Measurements from ENCODE around the gene SLAMF1. TPM values are rescaled to one million over a fixed set of nuclear protein-coding genes. Genes with fewer than 3 reads are reported as not detected.

The SLAMF1 gene
- total RNA-seq, 1 donor from 2014 or later, result 0.83 TPM

GRCh38 chr1:160625321-160625720 lies 21.5 kb downstream of the SLAMF1 start:
- no peak for DNase-seq (ENCODE audit: low spot score)

GRCh38 chr1:160624464-160624863 lies 22.4 kb downstream of the SLAMF1 start:
- DNase-seq (ENCODE audit: low spot score), result no peak

DNA sequence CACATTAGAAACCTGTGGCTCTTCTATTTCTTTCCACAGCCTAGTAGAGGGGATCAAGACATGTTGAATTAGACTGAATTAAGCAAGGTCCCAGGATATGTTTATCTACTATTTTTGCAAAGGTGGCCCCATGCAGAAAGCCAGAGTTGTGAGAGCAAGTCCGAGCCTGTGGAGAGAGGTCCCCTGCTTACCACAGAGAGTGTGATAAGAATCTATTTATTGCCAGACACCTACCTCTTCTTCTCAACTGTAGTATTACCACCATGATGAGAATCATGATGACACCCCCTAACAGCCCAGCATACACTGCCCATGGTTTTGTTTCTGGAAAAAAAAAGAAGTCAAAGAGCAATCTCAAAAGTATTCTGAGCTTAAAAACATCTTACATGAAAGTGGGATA lies 23.0 kb downstream of the SLAMF1 start:
- no peak for DNase-seq (ENCODE audit: low spot score)

DNA sequence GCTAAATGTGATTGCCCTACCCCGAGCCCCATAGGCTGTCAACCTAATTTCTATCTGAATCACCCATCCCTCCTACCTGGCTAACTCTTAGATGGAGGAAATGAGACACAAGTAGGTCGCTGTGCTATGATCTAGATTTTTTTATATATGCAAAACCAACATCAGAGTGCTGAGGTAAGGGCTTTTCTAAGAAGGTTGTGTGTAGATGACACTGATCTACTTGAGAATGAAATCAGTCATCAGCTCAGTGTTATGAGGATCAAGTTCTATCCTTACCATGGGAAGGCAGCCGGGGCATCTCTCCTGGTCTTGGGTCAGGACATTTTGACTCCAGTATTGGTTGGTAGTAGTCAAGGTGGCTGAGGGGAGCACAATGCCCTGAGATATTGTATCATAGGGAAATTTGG lies 23.6 kb downstream of the SLAMF1 start:
- no peak for DNase-seq (ENCODE audit: low spot score)

DNA sequence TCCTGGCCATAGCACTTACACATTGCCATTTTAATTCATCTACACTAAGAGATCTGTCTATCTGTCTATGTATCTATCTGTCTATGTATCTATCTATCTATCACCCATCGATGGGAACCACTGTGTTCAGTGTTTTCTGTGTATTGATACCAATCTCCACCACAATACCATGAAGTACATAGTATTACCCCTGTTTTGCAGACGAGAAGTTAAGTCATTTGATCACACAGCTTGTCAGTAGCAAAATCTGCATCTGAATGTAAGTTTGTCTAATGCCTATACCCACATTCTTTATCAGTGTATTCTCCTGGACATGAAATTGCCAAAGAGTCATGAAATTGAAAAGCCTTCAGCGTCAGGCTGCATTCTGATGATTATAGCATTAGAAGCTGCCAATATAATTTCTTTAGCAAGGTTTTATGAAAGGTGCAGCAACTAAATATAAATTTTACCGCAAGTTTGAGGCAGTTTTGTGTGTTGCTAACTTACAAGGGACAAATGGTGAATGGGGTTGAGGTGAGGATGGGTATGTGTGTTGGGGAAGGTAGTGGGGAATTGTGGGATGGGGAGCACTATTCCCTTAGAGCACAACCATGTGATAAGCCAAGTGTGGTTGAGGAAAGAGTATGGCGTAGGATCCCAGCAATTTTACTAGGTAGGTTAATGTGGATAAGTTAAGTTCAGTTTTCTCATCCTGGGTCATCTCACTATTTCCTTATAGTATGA lies 24.2 kb downstream of the SLAMF1 start:
- no peak for DNase-seq (ENCODE audit: low spot score)

GRCh38 chr1:160621633-160622413 lies 25.0 kb downstream of the SLAMF1 start:
- no peak for DNase-seq (ENCODE audit: low spot score)

GRCh38 chr1:160620942-160621632 lies 25.8 kb downstream of the SLAMF1 start:
- DNase-seq (ENCODE audit: low spot score), result no peak

- DNase-seq (ENCODE audit: low spot score), result no peak
Measured at GRCh38 chr1:160619742-160620277, 27.0 kb downstream of the SLAMF1 start.

- DNase-seq (ENCODE audit: low spot score), result no peak
Measured at GRCh38 chr1:160618763-160619274, 28.0 kb downstream of the SLAMF1 start.

DNA sequence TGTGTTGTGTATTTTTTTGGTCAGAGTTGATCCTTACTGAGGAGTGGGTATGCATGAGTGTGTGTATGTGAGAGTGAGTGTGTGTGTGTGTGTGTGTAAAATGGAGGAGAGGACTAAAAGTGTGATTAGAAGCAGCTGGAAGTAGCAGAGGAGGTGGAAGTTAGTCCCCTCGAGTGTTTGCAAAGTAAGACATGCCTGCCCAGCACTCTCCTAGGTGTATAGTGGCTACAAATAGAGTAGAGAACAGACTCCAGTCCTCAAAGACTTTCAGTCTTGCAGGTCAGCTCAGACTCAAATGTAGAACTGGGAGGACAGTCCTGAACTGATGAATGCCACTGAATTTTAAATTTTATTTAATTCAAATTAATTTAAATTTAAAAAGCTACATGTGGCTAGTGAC lies 28.5 kb downstream of the SLAMF1 start:
- no peak for DNase-seq (ENCODE audit: low spot score)

DNA sequence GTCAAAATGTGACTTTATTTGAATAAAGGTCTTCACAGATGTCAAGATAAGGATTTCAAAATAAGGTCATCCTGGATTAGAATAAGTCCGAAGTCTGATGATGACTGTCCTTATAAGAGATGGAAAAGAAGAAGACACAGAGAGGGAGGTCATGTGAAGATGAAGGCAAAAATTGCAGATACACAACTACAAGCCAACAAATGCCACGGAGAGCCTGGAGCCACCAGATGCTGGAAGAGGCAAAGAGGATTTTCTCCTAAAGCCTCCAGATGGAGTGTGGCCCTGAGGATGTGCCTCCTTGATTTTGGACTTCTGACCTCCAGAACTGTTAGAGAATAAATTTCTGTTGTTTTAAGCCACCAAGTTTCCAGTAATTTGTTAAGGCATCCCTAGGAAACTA lies 31.2 kb downstream of the SLAMF1 start:
- DNase-seq (ENCODE audit: low spot score), result no peak

- no peak for DNase-seq (ENCODE audit: low spot score)
Measured at GRCh38 chr1:160614410-160614809, 32.4 kb downstream of the SLAMF1 start.

GRCh38 chr1:160612613-160613218 lies 34.1 kb downstream of the SLAMF1 start:
- no peak for DNase-seq (ENCODE audit: low spot score)

DNA sequence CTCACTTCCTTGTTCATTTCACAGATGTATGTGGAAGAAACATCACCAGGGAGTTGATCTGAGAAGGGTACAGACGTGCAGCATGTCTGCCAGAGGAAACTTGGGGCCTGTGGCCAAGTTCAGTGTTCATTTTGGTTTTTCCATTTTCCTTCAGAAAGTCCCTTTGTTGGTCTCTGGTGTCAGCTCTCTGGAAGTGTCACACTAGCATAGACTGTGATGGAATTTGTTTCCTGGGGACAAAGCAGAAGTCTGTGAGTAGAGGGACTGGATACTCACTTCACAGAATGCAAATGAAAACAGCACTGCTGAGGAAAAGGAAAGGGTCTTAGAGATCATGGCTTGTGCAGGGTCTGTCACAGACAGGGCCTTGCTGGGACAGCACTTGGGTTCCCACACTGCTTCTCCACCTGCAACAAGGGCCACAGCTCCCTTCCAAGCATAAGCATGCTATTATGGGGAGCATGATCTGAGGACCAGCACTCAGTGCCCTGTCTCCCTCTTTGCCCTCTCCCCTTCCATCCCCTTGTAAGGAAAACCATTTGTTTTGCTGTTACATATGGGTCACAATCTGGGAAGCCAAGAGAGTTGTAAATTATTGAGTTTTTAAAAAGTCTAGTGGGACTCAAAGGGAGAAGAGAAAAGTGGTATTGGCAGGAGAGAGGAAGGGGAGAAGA lies 36.1 kb downstream of the SLAMF1 start:
- DNase-seq (ENCODE audit: low spot score), result no peak

GRCh38 chr1:160608941-160609340 lies 37.9 kb downstream of the SLAMF1 start:
- no peak for DNase-seq (ENCODE audit: low spot score)

DNA sequence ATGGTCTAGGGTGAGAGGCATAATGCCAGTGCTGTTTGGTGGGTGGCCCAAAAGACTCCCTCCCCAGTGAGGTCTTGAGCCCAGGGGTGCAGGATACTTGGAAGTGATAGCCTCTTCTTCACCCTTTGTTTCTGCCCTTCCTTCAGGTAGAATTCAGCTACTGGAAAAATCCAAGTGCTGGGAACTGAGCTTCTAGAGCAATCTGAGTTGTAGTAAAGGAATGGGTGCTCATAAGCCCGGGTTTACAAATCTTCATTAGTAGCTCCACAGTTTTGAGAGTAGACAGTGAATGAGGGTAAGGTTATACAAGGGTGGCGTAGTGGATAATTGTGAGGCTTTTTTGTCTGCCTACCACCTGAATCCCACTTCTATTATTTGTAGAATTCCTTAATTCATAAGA lies 38.3 kb downstream of the SLAMF1 start:
- no peak for DNase-seq (ENCODE audit: low spot score)

DNA sequence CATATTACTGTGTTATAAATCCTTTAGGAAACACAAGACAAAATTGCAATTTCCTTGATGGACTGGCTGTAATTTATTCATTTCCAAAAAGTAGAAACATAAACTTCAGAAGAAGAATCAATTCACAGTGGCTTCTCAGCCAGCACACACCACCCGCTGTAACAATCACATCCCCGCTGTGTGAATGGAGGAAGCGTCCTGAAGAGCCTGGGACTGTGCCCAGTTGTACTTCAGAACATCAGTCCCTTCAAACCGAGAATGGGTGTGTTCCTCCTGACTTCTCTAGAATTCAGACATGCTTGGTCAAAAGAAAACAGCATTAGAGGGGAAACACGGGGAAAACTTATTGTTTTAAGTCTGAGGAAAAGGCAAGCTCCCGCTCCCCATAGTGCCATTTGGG lies 38.8 kb downstream of the SLAMF1 start:
- DNase-seq (ENCODE audit: low spot score), result no peak

GRCh38 chr1:160607672-160608032 lies 39.2 kb downstream of the SLAMF1 start:
- DNase-seq (ENCODE audit: low spot score), result no peak

GRCh38 chr1:160607011-160607671 lies 39.7 kb downstream of the SLAMF1 start:
- peak; percentile 54 for DNase-seq (ENCODE audit: low spot score)

DNA sequence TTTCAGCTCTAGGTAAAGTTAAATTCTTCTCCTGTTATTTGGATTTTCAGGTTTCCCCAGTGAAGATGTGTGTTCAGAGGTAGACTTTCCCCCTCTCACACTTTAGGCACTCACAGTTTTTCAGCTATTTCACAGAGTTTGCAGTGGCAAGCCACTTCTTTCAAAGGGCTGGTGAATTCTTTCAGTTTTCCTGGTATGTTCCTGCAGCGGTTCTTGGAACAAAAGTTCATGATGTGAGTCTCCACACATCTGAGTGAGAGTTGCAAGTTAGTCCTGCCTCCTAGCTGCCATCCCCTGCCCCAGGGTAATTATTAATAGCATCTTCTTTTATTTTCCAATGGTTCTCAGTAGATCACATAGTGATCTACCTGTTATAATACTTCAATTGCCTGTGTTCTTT lies 40.2 kb downstream of the SLAMF1 start:
- no peak for DNase-seq (ENCODE audit: low spot score)

Measured in ureter (tissue), 1 donor.